A549 (cell line): ENCODE data around the gene CARF. TPM values are rescaled to one million over a fixed set of nuclear protein-coding genes. Genes with fewer than 3 reads are reported as not detected.

Source experiments
- ATAC-seq, 2 experiments: fragments of 200-7000 bp in 1 of 2; fragments of >200 bp in 1 of 2; cut with Nextera tagmentation in 1 of 2; cut with Tn5 transposase in 1 of 2; 3 replicates each; pipeline versions ENCODE4 v1.8.0 to v1.9.1; 2018 to 2020; ENCODE audit warnings: mild to moderate bottlenecking in 1 of 2, moderate library complexity in 1 of 2
- CTCF ChIA-PET: fragments of 300-600 bp; sonication (Branson Sonifier 250); formaldehyde crosslinking; extraction: SDS; loops from one replicate; lab custom pipeline; 2021; ENCODE audit warnings: antibody characterized with exemption, inconsistent platforms; lab: Yijun Ruan, JAX
- POLR2A ChIA-PET: fragments of 350-600 bp; formaldehyde crosslinking; extraction: SDS; loops from one replicate; lab custom pipeline; 2021; ENCODE audit warnings: antibody characterized with exemption, inconsistent platforms; lab: Yijun Ruan, JAX
- DNase-seq, 2 experiments: peaks; one replicate each; pipeline versions ENCODE4 v3.0.0 to v3.0.0-alpha.2; 2011 to 2016; ENCODE audit warnings: low read depth in 1 of 2, low spot score in 1 of 2
- FAIRE-seq: peaks from 2 replicates; lab custom pipeline; 2011; peaks lifted over from hg19 to GRCh38; lab: Jason Lieb, UNC
- H3K27ac ChIP-seq, 2 experiments: fragments of >200 bp; sonication (Bioruptor Twin); formaldehyde crosslinking; 3 replicates each; pipeline ENCODE4 v1.5.1; 2016 to 2017
- H3K4me1 ChIP-seq: fragments of >200 bp; sonication (Bioruptor Twin); formaldehyde crosslinking; 3 replicates; pipeline ENCODE4 v1.6.1; 2016
- H3K4me2 ChIP-seq: fragments of >200 bp; sonication (Bioruptor Twin); formaldehyde crosslinking; 3 replicates; pipeline ENCODE4 v1.6.1; 2016
- H3K4me3 ChIP-seq: fragments of >200 bp; sonication (Bioruptor Twin); formaldehyde crosslinking; 3 replicates; pipeline ENCODE4 v1.5.1; 2016
- H3K9me3 ChIP-seq: fragments of >200 bp; sonication (Bioruptor Twin); formaldehyde crosslinking; 3 replicates; pipeline ENCODE4 v1.6.1; 2016
- CBX2 ChIP-seq: fragments of 200-600 bp; sonication (generic); IDR thresholded peaks from 2 replicates; pipeline ENCODE4 v1.6.1; 2016; ENCODE audit warnings: low read depth, mild to moderate bottlenecking, borderline replicate concordance
- CEBPB ChIP-seq, 2 experiments: fragments of >200 bp in 1 of 2; sonication (Bioruptor Twin) in 1 of 2; formaldehyde crosslinking in 1 of 2; IDR thresholded peaks; 2 replicates each; pipeline ENCODE4 v1.6.1; 2012 to 2016
- ELK1 ChIP-seq: fragments of 150-350 bp; IDR thresholded peaks from 2 replicates; pipeline ENCODE4 v1.6.1; 2014; ENCODE audit warnings: low read depth, mild to moderate bottlenecking, low read length
- EP300 ChIP-seq, 2 experiments: fragments of >200 bp; sonication (Bioruptor Twin); formaldehyde crosslinking; IDR thresholded peaks; 2 replicates in 1 of 2; 3 replicates in 1 of 2; pipeline ENCODE4 v1.6.1; 2016 to 2017
- FOSB ChIP-seq: fragments of 250-450 bp; sonication (Bioruptor Pico); IDR thresholded peaks from 2 replicates; pipeline ENCODE4 v1.5.0; 2020; ENCODE audit warnings: mild to moderate bottlenecking, moderate library complexity
- FOXS1 ChIP-seq: fragments of 250-450 bp; sonication (Bioruptor Pico); IDR thresholded peaks from 2 replicates; pipeline ENCODE4 v1.5.0; 2020; ENCODE audit warnings: mild to moderate bottlenecking, moderate library complexity
- GATA3 ChIP-seq: IDR thresholded peaks from 2 replicates; pipeline ENCODE4 v1.6.1; 2012; ENCODE audit warnings: borderline replicate concordance
- HOXA7 ChIP-seq: fragments of 250-450 bp; sonication (Bioruptor Pico); IDR thresholded peaks from 2 replicates; pipeline ENCODE4 v1.5.0; 2020; ENCODE audit warnings: mild to moderate bottlenecking, moderate library complexity
- HOXB5 ChIP-seq: fragments of 250-450 bp; sonication (Bioruptor Pico); IDR thresholded peaks from 2 replicates; pipeline ENCODE4 v1.5.0; 2020; ENCODE audit warnings: mild to moderate bottlenecking, moderate library complexity
- MAFK ChIP-seq: fragments of 450-650 bp; IDR thresholded peaks from 2 replicates; pipeline ENCODE4 v1.6.1; 2014; ENCODE audit not compliant: partially characterized antibody
- PHF8 ChIP-seq: fragments of 200-600 bp; sonication (generic); IDR thresholded peaks from 2 replicates; pipeline ENCODE4 v1.6.1; 2016; ENCODE audit warnings: low read depth, mild to moderate bottlenecking, antibody characterized with exemption, moderate library complexity, borderline replicate concordance
- POLR2A ChIP-seq: IDR thresholded peaks from 2 replicates; pipeline ENCODE4 v1.6.1; 2012; ENCODE audit warnings: mild to moderate bottlenecking, low read length
- REST ChIP-seq: fragments of 200-600 bp; sonication (generic); IDR thresholded peaks from 2 replicates; pipeline ENCODE4 v1.6.1; 2016; ENCODE audit warnings: antibody characterized with exemption, mild to moderate bottlenecking, moderate library complexity
- RFX5 ChIP-seq: fragments of 450-650 bp; IDR thresholded peaks from 2 replicates; pipeline ENCODE4 v1.7.1; 2014; ENCODE audit warnings: antibody characterized with exemption, mild to moderate bottlenecking, moderate library complexity
- SMC3 ChIP-seq: fragments of >200 bp; sonication (Bioruptor Twin); formaldehyde crosslinking; IDR thresholded peaks from 3 replicates; pipeline ENCODE4 v1.6.1; 2018; ENCODE audit warnings: inconsistent platforms
- ZFP36 ChIP-seq: fragments of 450-650 bp; IDR thresholded peaks from 2 replicates; pipeline ENCODE4 v1.6.1; 2014; ENCODE audit warnings: borderline replicate concordance; ENCODE audit not compliant: partially characterized antibody
- ZSCAN20 ChIP-seq: fragments of 250-450 bp; sonication (Bioruptor Pico); IDR thresholded peaks from 2 replicates; pipeline ENCODE4 v1.8.0; 2022; ENCODE audit warnings: mild to moderate bottlenecking, moderate library complexity
- WGBS: methylation state at CpG from one replicate; pipeline ENCODE4 v1.1.6; 2017; ENCODE audit errors: missing lambda C conversion rate; 5-methylcytosine and 5-hydroxymethylcytosine counted together
- polyA plus RNA-seq, 4 experiments: library from polyadenylated mRNA; depleted of rRNA in 3 of 4; stranded (reverse); fragments of >200 nt; fragmentation: RNase III in 1 of 4; extraction: RNeasy Plus Mini Kit Qiagen cat#74134 plus additional on column Dnase treatment in 1 of 4; gene quantifications; 2 replicates in 3 of 4; 3 replicates in 1 of 4; pipeline ENCODE4 v1.2.3, GENCODE V29; 2011 to 2017
- TF ChIP-seq, protein P1 (sequence below): fragments of >200 bp; sonication (Bioruptor Twin); formaldehyde crosslinking; IDR thresholded peaks from 3 replicates; pipeline ENCODE4 v1.6.1; 2016
- TF ChIP-seq, protein P2 (sequence below): fragments of >200 bp; sonication (Bioruptor Twin); formaldehyde crosslinking; IDR thresholded peaks from 2 replicates; pipeline ENCODE4 v1.6.1; 2016

The CARF gene
- polyA plus RNA-seq, 2 of the 4 experiments (the other 2 are of a cell fraction) = 2.1 to 6.0 TPM

GRCh38 chr2:202976809-202977208 is 64.7 kb downstream of the CARF start (continued):
- TF ChIP-seq, protein P1, sequence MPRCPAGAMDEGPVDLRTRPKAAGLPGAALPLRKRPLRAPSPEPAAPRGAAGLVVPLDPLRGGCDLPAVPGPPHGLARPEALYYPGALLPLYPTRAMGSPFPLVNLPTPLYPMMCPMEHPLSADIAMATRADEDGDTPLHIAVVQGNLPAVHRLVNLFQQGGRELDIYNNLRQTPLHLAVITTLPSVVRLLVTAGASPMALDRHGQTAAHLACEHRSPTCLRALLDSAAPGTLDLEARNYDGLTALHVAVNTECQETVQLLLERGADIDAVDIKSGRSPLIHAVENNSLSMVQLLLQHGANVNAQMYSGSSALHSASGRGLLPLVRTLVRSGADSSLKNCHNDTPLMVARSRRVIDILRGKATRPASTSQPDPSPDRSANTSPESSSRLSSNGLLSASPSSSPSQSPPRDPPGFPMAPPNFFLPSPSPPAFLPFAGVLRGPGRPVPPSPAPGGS = no peak
- TF ChIP-seq HOXB5 (CRISPR knock-in tag) (no peak), PHF8 (no peak)

DNA sequence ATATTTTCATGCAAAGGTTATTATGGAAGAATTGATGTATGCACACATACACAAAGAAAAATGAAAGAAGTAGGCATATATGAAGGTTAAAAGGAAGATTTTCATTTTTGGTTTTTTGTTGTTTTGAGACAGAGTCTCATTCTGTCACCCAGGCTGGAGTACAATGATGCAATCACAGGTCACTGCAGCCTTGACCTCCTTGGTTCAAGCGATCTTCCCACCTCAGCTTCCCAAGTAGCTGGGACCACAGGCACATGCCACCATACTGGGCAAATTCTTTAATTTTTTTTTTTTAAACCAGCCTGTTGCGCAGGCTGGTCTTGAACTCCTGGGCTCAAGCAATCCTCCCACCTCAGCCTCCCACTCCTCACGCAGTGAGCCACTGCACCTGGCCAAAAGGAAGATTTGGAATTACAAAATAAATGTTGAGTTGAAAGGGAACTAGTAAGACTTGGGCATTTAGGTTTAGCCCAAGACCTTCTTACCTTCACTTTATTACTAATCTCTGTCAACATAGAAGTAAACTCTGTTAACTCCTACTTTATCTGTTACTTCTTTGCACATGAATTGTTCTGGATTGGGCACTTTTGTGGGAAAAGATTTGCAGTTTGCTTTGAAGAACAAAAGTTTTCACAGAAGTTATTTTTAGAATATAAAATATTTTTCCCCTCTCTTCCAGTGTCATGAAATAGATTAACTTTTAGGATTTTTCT is 70.9 kb downstream of the CARF start:
- ChIA-PET POLR2A (no interaction called here), CTCF (no interaction called here)

More for the DNA sequence above, 70.9 kb downstream of the CARF start:
- FAIRE-seq = no peak
- H3K4me2 ChIP-seq = no peak overlapping the region
- H3K4me3 ChIP-seq = no peak overlapping the region
- H3K4me1 ChIP-seq = no peaks in the 10 kb centered on the region
- DNase-seq = no peak
- 0 out of 3 replicates have a peak, but pooled peaks cover 5% of the 10 kb centered on the region for H3K9me3 ChIP-seq
- H3K27ac ChIP-seq = no peak overlapping the region
- TF ChIP-seq FOXS1 (CRISPR knock-in tag) = no peak
- TF ChIP-seq RFX5 = no peak
- TF ChIP-seq PHF8 = no peak
- TF ChIP-seq, protein P2, sequence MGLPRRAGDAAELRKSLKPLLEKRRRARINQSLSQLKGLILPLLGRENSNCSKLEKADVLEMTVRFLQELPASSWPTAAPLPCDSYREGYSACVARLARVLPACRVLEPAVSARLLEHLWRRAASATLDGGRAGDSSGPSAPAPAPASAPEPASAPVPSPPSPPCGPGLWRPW = no peak
- TF ChIP-seq EP300 (IDR thresholded peaks at IDR 0.05) = no peak
- TF ChIP-seq FOSB (CRISPR knock-in tag) = no peak
- TF ChIP-seq HOXA7 = no peak
- TF ChIP-seq ELK1 = no peak
- TF ChIP-seq ZFP36 = no peak
- no peak for TF ChIP-seq ZSCAN20 (CRISPR knock-in tag)
- TF ChIP-seq MAFK = no peak
- no peak for TF ChIP-seq GATA3
- no peak for TF ChIP-seq CBX2
- TF ChIP-seq REST = no peak
- TF ChIP-seq SMC3 = no peak
- TF ChIP-seq POLR2A = no peak
- TF ChIP-seq CEBPB (IDR thresholded peaks at IDR 0.05) = no peak
- ATAC-seq = no peak
- WGBS = 91% methylated on average over 3 of the region's 3 CpGs
